Activated CD8-positive, alpha-beta T cell treated with anti-CD3 and anti-CD28 coated beads for 36 hours (primary cell): ENCODE data around the gene PRKX. TPM values are rescaled to one million over a fixed set of nuclear protein-coding genes. Genes with fewer than 3 reads are reported as not detected.
"Not testable (repeated sequence)": the region's sequence is repeated elsewhere in the genome, so short reads cannot be mapped to it uniquely, and the experiment has no call there.

ENCODE experiments used
- ATAC-seq: fragments of 200-7000 bp; cut with Tn5 transposase; one replicate; pipeline ENCODE4 v1.10.0; 2021; ENCODE audit warnings: mild to moderate bottlenecking, moderate library complexity
- CTCF ChIA-PET: fragments of 350-600 bp; sonication (Branson Sonifier 250); formaldehyde crosslinking; loops from one replicate; lab custom pipeline; 2021; ENCODE audit warnings: antibody characterized with exemption; lab: Charles Lee
- POLR2A ChIA-PET: fragments of 350-600 bp; sonication (Branson Sonifier 250); formaldehyde crosslinking; loops from one replicate; lab custom pipeline; 2021; ENCODE audit warnings: antibody characterized with exemption; lab: Charles Lee
- DNase-seq: peaks from one replicate; pipeline ENCODE4 v3.0.0-alpha.2; 2020
- H3K27ac Mint-ChIP-seq: one replicate; pipeline ENCODE4 v1.8.0; 2021; ENCODE audit warnings: mild to moderate bottlenecking, mixed read lengths
- H3K27me3 Mint-ChIP-seq: one replicate; pipeline ENCODE4 v1.8.0; 2021; ENCODE audit warnings: mixed read lengths
- H3K36me3 Mint-ChIP-seq: one replicate; pipeline ENCODE4 v1.8.0; 2021; ENCODE audit warnings: low read depth, mixed read lengths
- H3K4me1 Mint-ChIP-seq: one replicate; pipeline ENCODE4 v1.8.0; 2021; ENCODE audit warnings: low read depth, mixed read lengths
- H3K4me3 Mint-ChIP-seq: one replicate; pipeline ENCODE4 v1.8.0; 2021; ENCODE audit warnings: mild to moderate bottlenecking, moderate library complexity, mixed read lengths
- H3K9me3 Mint-ChIP-seq: one replicate; pipeline ENCODE4 v1.8.0; 2021; ENCODE audit warnings: mixed read lengths
- CTCF ChIP-seq: fragments of 200-600 bp; IDR thresholded peaks from one replicate; pipeline ENCODE4 v1.8.0; 2022; ENCODE audit warnings: antibody characterized with exemption, mild to moderate bottlenecking
- intact Hi-C: fragments of 100-400 bp; cut with micrococcal nuclease; formaldehyde crosslinking; loops from one replicate; pipeline ENCODE4 v1.10.0; 2022
- total RNA-seq, 2 experiments: library from RNA; stranded (reverse); gene quantifications; one replicate each; pipeline ENCODE4 v1.2.3, GENCODE V29; 2021

The PRKX gene
- total RNA-seq, 2 experiments from 2014 or later = 54.4 to 59.9 TPM

GRCh38 chrX:3738509-3738908, 25.1 kb upstream of the PRKX start:
- H3K27ac Mint-ChIP-seq = peak overlapping the region; percentile 82
- CTCF ChIA-PET = interaction anchor here (1.2 kb wide), 1 partner anchor 73 kb away, joined by 3 read pairs; no protein-coding TSS in a partner anchor

GRCh38 chrX:3736536-3736935, 23.1 kb upstream of the PRKX start:
- DNase-seq, ATAC-seq, H3K36me3 Mint-ChIP-seq, H3K27me3 Mint-ChIP-seq, H3K9me3 Mint-ChIP-seq, H3K27ac Mint-ChIP-seq, POLR2A ChIA-PET, intact Hi-C loops, H3K4me3 Mint-ChIP-seq, CTCF ChIA-PET: not testable (repeated sequence)
- peaks cover 14% of the 10 kb centered on the region for H3K4me1 Mint-ChIP-seq

More at GRCh38 chrX:3738509-3738908, 25.1 kb upstream of the PRKX start:
- no peak overlapping the region for H3K4me3 Mint-ChIP-seq
- POLR2A ChIA-PET = no interaction called here
- H3K4me1 Mint-ChIP-seq = peaks cover 14% of the 10 kb centered on the region
- intact Hi-C loops = no loop called here
- ATAC-seq (peak; percentile 82), DNase-seq (peak; percentile 34)
- H3K27me3 Mint-ChIP-seq = no peaks in the 10 kb centered on the region
- peaks cover 9% of the 10 kb centered on the region for H3K36me3 Mint-ChIP-seq
- TF ChIP-seq CTCF = no peak
- peaks cover 5% of the 10 kb centered on the region for H3K9me3 Mint-ChIP-seq

- intact Hi-C loops, H3K9me3 Mint-ChIP-seq, DNase-seq, H3K36me3 Mint-ChIP-seq, H3K27me3 Mint-ChIP-seq, ATAC-seq, POLR2A ChIA-PET, H3K4me3 Mint-ChIP-seq, CTCF ChIA-PET, H3K27ac Mint-ChIP-seq: not testable (repeated sequence)
- H3K4me1 Mint-ChIP-seq = peaks cover 14% of the 10 kb centered on the region
These were observed 22.4 kb upstream of the PRKX start for GRCh38 chrX:3735891-3736290.

GRCh38 chrX:3734456-3734855, 21.0 kb upstream of the PRKX start:
- CTCF ChIA-PET, H3K36me3 Mint-ChIP-seq, DNase-seq, POLR2A ChIA-PET, H3K9me3 Mint-ChIP-seq, H3K4me3 Mint-ChIP-seq, intact Hi-C loops, ATAC-seq, H3K27ac Mint-ChIP-seq, H3K27me3 Mint-ChIP-seq: not testable (repeated sequence)
- peaks cover 14% of the 10 kb centered on the region for H3K4me1 Mint-ChIP-seq

GRCh38 chrX:3733043-3733430, 19.6 kb upstream of the PRKX start:
- H3K27me3 Mint-ChIP-seq = no peaks in the 10 kb centered on the region
- H3K27ac Mint-ChIP-seq = no peak overlapping the region
- POLR2A ChIA-PET = no interaction called here
- H3K4me3 Mint-ChIP-seq = no peak overlapping the region
- no peaks in the 10 kb centered on the region for H3K9me3 Mint-ChIP-seq
- no peaks in the 10 kb centered on the region for H3K36me3 Mint-ChIP-seq
- ATAC-seq (no peak), DNase-seq (no peak)
- intact Hi-C loops = no loop called here
- CTCF ChIA-PET = no interaction called here
- peaks cover 3% of the 10 kb centered on the region for H3K4me1 Mint-ChIP-seq
- TF ChIP-seq CTCF = no peak

GRCh38 chrX:3732326-3733042, 19.0 kb upstream of the PRKX start:
- H3K27ac Mint-ChIP-seq, H3K27me3 Mint-ChIP-seq, POLR2A ChIA-PET, H3K4me3 Mint-ChIP-seq, ATAC-seq, CTCF ChIA-PET, intact Hi-C loops, DNase-seq, H3K4me1 Mint-ChIP-seq, H3K36me3 Mint-ChIP-seq, H3K9me3 Mint-ChIP-seq: not testable (repeated sequence)

- no peak overlapping the region for H3K27ac Mint-ChIP-seq
- ATAC-seq = no peak
- CTCF ChIA-PET = no interaction called here
- no peak for TF ChIP-seq CTCF
- no peak overlapping the region for H3K4me3 Mint-ChIP-seq
- H3K27me3 Mint-ChIP-seq = no peaks in the 10 kb centered on the region
- DNase-seq = no peak
- intact Hi-C loops = no loop called here
- H3K9me3 Mint-ChIP-seq = no peaks in the 10 kb centered on the region
- no peaks in the 10 kb centered on the region for H3K4me1 Mint-ChIP-seq
- H3K36me3 Mint-ChIP-seq = no peaks in the 10 kb centered on the region
- POLR2A ChIA-PET = no interaction called here
These were observed 15.0 kb upstream of the PRKX start for GRCh38 chrX:3728454-3728853.

- H3K27ac Mint-ChIP-seq, H3K4me1 Mint-ChIP-seq, H3K9me3 Mint-ChIP-seq, H3K4me3 Mint-ChIP-seq, intact Hi-C loops, DNase-seq, ATAC-seq, POLR2A ChIA-PET, H3K27me3 Mint-ChIP-seq, H3K36me3 Mint-ChIP-seq, CTCF ChIA-PET: not testable (repeated sequence)
These were observed 10.0 kb upstream of the PRKX start for GRCh38 chrX:3723460-3723859.
